H1 (cell line): ENCODE data around the gene CGN. TPM values are rescaled to one million over a fixed set of nuclear protein-coding genes. Genes with fewer than 3 reads are reported as not detected.

ENCODE experiments used
- CTCF ChIA-PET: fragments of 300-600 bp; sonication (Branson Sonifier 250); formaldehyde crosslinking; loops from one replicate; lab custom pipeline; 2021; ENCODE audit not compliant: partially characterized antibody; lab: Charles Lee
- POLR2A ChIA-PET: fragments of 300-600 bp; sonication (Branson Sonifier 250); formaldehyde crosslinking; loops from one replicate; lab custom pipeline; 2021; ENCODE audit warnings: inconsistent platforms; ENCODE audit not compliant: partially characterized antibody; lab: Charles Lee
- DNase-seq, 2 experiments: peaks; one replicate each; pipeline versions ENCODE4 v3.0.0 to v3.0.0-alpha.2; 2010 to 2022; ENCODE audit warnings: low spot score in 2 of 2, low read depth in 1 of 2, mixed read lengths in 1 of 2
- FAIRE-seq: peaks from 2 replicates; lab custom pipeline; 2011; peaks lifted over from hg19 to GRCh38; lab: Jason Lieb, UNC
- H2AFZ ChIP-seq: 2 replicates; pipeline ENCODE4 v1.8.1; 2012; ENCODE audit warnings: low read length, inconsistent platforms
- H2AK5ac ChIP-seq: 2 replicates; pipeline ENCODE4 v1.6.1; 2013; ENCODE audit warnings: low read depth, low read length
- H2BK120ac ChIP-seq: replicated peaks from 2 replicates; pipeline ENCODE3; 2013; ENCODE audit warnings: low read depth, low read length, inconsistent platforms
- H2BK12ac ChIP-seq: 2 replicates; pipeline ENCODE4 v1.6.1; 2013; ENCODE audit warnings: low read depth, low read length
- H2BK15ac ChIP-seq: 2 replicates; pipeline ENCODE4 v1.6.1; 2013; ENCODE audit warnings: low read length
- H2BK20ac ChIP-seq: 2 replicates; pipeline ENCODE4 v1.6.1; 2013; ENCODE audit warnings: low read length
- H2BK5ac ChIP-seq: 2 replicates; pipeline ENCODE4 v1.6.1; 2013; ENCODE audit warnings: low read depth, low read length
- H3K14ac ChIP-seq: 2 replicates; pipeline ENCODE4 v1.6.1; 2013; ENCODE audit warnings: inconsistent platforms; ENCODE audit not compliant: insufficient read length
- H3K18ac ChIP-seq: 2 replicates; pipeline ENCODE4 v1.6.1; 2013; ENCODE audit warnings: low read length; ENCODE audit errors: extremely low read depth
- H3K23ac ChIP-seq: 2 replicates; pipeline ENCODE4 v1.6.1; 2013; ENCODE audit warnings: inconsistent platforms; ENCODE audit not compliant: insufficient read length
- H3K23me2 ChIP-seq: 2 replicates; pipeline ENCODE4 v1.6.1; 2013; ENCODE audit warnings: low read depth, low read length
- H3K27ac ChIP-seq: 2 replicates; pipeline ENCODE4 v1.6.1; 2011; ENCODE audit warnings: low read depth, low read length, inconsistent platforms
- H3K27me3 ChIP-seq, 4 experiments: replicated peaks in 1 of 4; 1 replicate in 1 of 4; 2 replicates in 3 of 4; pipeline versions ENCODE4 v1.6.1 to v1.8.1; 2011 to 2013; ENCODE audit warnings: low read length in 3 of 4, mild to moderate bottlenecking in 3 of 4, inconsistent platforms in 2 of 4, mixed read lengths in 2 of 4, moderate library complexity in 1 of 4; ENCODE audit not compliant: control insufficient read depth in 3 of 4, insufficient read depth in 3 of 4; ENCODE audit errors: extremely low read depth in 1 of 4
- H3K36me3 ChIP-seq, 4 experiments: 2 replicates each; pipeline versions ENCODE4 v1.6.1 to v1.8.1; 2011 to 2013; ENCODE audit warnings: mild to moderate bottlenecking in 4 of 4, low read length in 3 of 4, moderate library complexity in 2 of 4, control low read depth in 1 of 4, inconsistent platforms in 1 of 4; ENCODE audit not compliant: insufficient read depth in 4 of 4, control insufficient read depth in 2 of 4
- H3K4ac ChIP-seq: replicated peaks from 2 replicates; pipeline ENCODE3; 2013; ENCODE audit warnings: low read length, low read depth, mixed read lengths, inconsistent platforms; ENCODE audit not compliant: insufficient read length
- H3K4me1 ChIP-seq, 4 experiments: replicated peaks in 1 of 4; 1 replicate in 1 of 4; 2 replicates in 3 of 4; pipeline versions ENCODE4 v1.6.1 to v1.8.1; 2011 to 2013; ENCODE audit warnings: low read length in 3 of 4, inconsistent platforms in 2 of 4, mixed read lengths in 1 of 4; ENCODE audit not compliant: insufficient read depth in 4 of 4, control insufficient read depth in 3 of 4
- H3K4me2 ChIP-seq, 2 experiments: 2 replicates each; pipeline versions ENCODE4 v1.6.1 to v1.8.1; 2011 to 2013; ENCODE audit warnings: low read depth in 2 of 2, low read length in 2 of 2, control low read depth in 1 of 2, inconsistent platforms in 1 of 2, mild to moderate bottlenecking in 1 of 2; ENCODE audit not compliant: insufficient read depth in 1 of 2
- H3K4me3 ChIP-seq, 4 experiments: fragments of 200-600, 300-600 bp in 1 of 4; sonication (generic), shearing (Covaris generic), sonication (Bioruptor Twin) in 1 of 4; 2 replicates each; pipeline versions ENCODE4 v1.5.1 to v1.8.1; 2011 to 2016; ENCODE audit warnings: low read length in 4 of 4, low read depth in 3 of 4, control low read depth in 2 of 4, inconsistent platforms in 2 of 4, mild to moderate bottlenecking in 2 of 4, mixed read lengths in 1 of 4, moderate library complexity in 1 of 4; ENCODE audit not compliant: insufficient read depth in 2 of 4; ENCODE audit errors: extremely low read depth in 1 of 4
- H3K56ac ChIP-seq: replicated peaks from 2 replicates; pipeline ENCODE3; 2013; ENCODE audit warnings: low read depth, mild to moderate bottlenecking, mixed read lengths, low read length, inconsistent platforms; ENCODE audit not compliant: insufficient read length
- H3K79me1 ChIP-seq: 2 replicates; pipeline ENCODE4 v1.6.1; 2013; ENCODE audit warnings: low read depth, low read length, control low read depth
- H3K79me2 ChIP-seq, 2 experiments: 2 replicates each; pipeline versions ENCODE4 v1.6.1 to v1.8.1; 2012 to 2013; ENCODE audit warnings: low read length in 2 of 2, mild to moderate bottlenecking in 2 of 2, inconsistent platforms in 1 of 2; ENCODE audit not compliant: insufficient read depth in 2 of 2, control insufficient read depth in 1 of 2
- H3K9ac ChIP-seq, 4 experiments: replicated peaks in 1 of 4; 1 replicate in 1 of 4; 2 replicates in 3 of 4; pipeline versions ENCODE4 v1.6.1 to v1.8.1; 2011 to 2013; ENCODE audit warnings: low read depth in 3 of 4, low read length in 3 of 4, control low read depth in 2 of 4, mild to moderate bottlenecking in 2 of 4, moderate library complexity in 2 of 4, inconsistent platforms in 1 of 4; ENCODE audit errors: extremely low read depth in 1 of 4
- H3K9me3 ChIP-seq, 2 experiments: 2 replicates each; pipeline versions ENCODE4 v1.6.1 to v1.8.1; 2012 to 2013; ENCODE audit warnings: mild to moderate bottlenecking in 2 of 2, moderate library complexity in 2 of 2, control low read depth in 1 of 2, inconsistent platforms in 1 of 2, low read depth in 1 of 2, low read length in 1 of 2, mixed read lengths in 1 of 2; ENCODE audit not compliant: insufficient read depth in 2 of 2
- H4K20me1 ChIP-seq, 2 experiments: replicated peaks in 1 of 2; 2 replicates each; pipeline versions ENCODE3 to v1.8.1; 2011 to 2013; ENCODE audit warnings: inconsistent platforms in 2 of 2, low read length in 2 of 2, mild to moderate bottlenecking in 1 of 2; ENCODE audit not compliant: insufficient read depth in 2 of 2, control insufficient read depth in 1 of 2
- H4K5ac ChIP-seq: 2 replicates; pipeline ENCODE4 v1.6.1; 2013; ENCODE audit warnings: low read length, low read depth, mixed read lengths, inconsistent platforms; ENCODE audit not compliant: insufficient read length
- H4K8ac ChIP-seq: 2 replicates; pipeline ENCODE4 v1.8.0; 2013; ENCODE audit warnings: mild to moderate bottlenecking, moderate library complexity, low read length, inconsistent platforms; ENCODE audit not compliant: insufficient read depth; ENCODE audit errors: extremely low read depth
- H4K91ac ChIP-seq: replicated peaks from 2 replicates; pipeline ENCODE3; 2013; ENCODE audit warnings: low read length, mixed read lengths, inconsistent platforms; ENCODE audit not compliant: insufficient read length
- CTBP2 ChIP-seq: IDR thresholded peaks from 2 replicates; pipeline ENCODE4 v1.7.0; 2011; ENCODE audit warnings: borderline replicate concordance, mild to moderate bottlenecking, moderate library complexity, mixed read lengths, low read length; ENCODE audit not compliant: insufficient read depth, insufficient read length
- EZH2 ChIP-seq: fragments of 200-600 bp; sonication (generic); IDR thresholded peaks from 2 replicates; pipeline ENCODE4 v1.7.1; 2012; ENCODE audit warnings: low read depth, mild to moderate bottlenecking, moderate library complexity, low read length, inconsistent platforms; ENCODE audit not compliant: severe bottlenecking
- GABPA ChIP-seq: IDR thresholded peaks from 2 replicates; pipeline ENCODE4 v1.6.1; 2011; ENCODE audit warnings: mild to moderate bottlenecking, low read length, moderate library complexity, borderline replicate concordance; ENCODE audit not compliant: insufficient read depth
- KDM1A ChIP-seq: fragments of 200-600, 300-600 bp; sonication (generic); IDR thresholded peaks from 2 replicates; pipeline ENCODE4 v1.7.1; 2016; ENCODE audit warnings: mild to moderate bottlenecking, low read length, borderline replicate concordance
- KDM4A ChIP-seq: IDR thresholded peaks from one replicate; pipeline ENCODE4 v1.7.1; 2012; ENCODE audit warnings: low read depth, mild to moderate bottlenecking, moderate library complexity, low read length, inconsistent platforms; ENCODE audit not compliant: severe bottlenecking
- NRF1 ChIP-seq: IDR thresholded peaks from 2 replicates; pipeline ENCODE4 v1.6.1; 2011; ENCODE audit warnings: mild to moderate bottlenecking, low read depth, low read length, improper control_type of control experiment
- PHF8 ChIP-seq: fragments of 200-600 bp; sonication (generic); conservative IDR thresholded peaks from 2 replicates; pipeline ENCODE4 v1.7.1; 2012; ENCODE audit warnings: low read depth, mild to moderate bottlenecking, inconsistent platforms, low read length, moderate library complexity
- POU5F1 ChIP-seq: IDR thresholded peaks from 2 replicates; pipeline ENCODE4 v1.6.1; 2011; ENCODE audit warnings: low read depth, mild to moderate bottlenecking, low read length, moderate library complexity
- TCF12 ChIP-seq: IDR thresholded peaks from 2 replicates; pipeline ENCODE4 v1.6.1; 2011; ENCODE audit warnings: low read depth, mild to moderate bottlenecking, low read length
- USF2 ChIP-seq: IDR thresholded peaks from 2 replicates; pipeline ENCODE4 v1.6.1; 2011; ENCODE audit warnings: low read length, improper control_type of control experiment
- WGBS, 2 experiments: shearing (Covaris generic) in 1 of 2; methylation state at CpG; one replicate each; pipeline versions ENCODE4 v1.1.6 to v1.1.7; 2013 to 2015; ENCODE audit warnings: low lambda C conversion rate in 2 of 2, mixed read lengths in 2 of 2, inconsistent platforms in 1 of 2, low coverage in 1 of 2, missing lambda C conversion rate in 1 of 2; ENCODE audit not compliant: insufficient replicate concordance in 2 of 2, insufficient coverage in 1 of 2, insufficient read length in 1 of 2; ENCODE audit errors: extremely low coverage in 1 of 2, missing lambda C conversion rate in 1 of 2; 5-methylcytosine and 5-hydroxymethylcytosine counted together
- polyA plus RNA-seq, 7 experiments: library from polyadenylated mRNA; depleted of rRNA in 3 of 7; stranded (reverse) in 5 of 7; unstranded in 2 of 7; fragments of >200 nt in 5 of 7; fragments of 200-250 nt in 2 of 7; gene quantifications; 1 replicate in 5 of 7; 2 replicates in 1 of 7; 4 replicates in 1 of 7; pipeline versions ENCODE4 v1.2.1 to v1.2.3, GENCODE V29; 2011 to 2013; ENCODE audit warnings: missing spikeins in 2 of 7, mixed read lengths in 2 of 7
- total RNA-seq: library from RNA; stranded (reverse); fragmentation: NEBNext Ultra II Directional; extraction: Animal tissue kit (Norgen Biotek cat#: 25700); gene quantifications from 2 replicates; pipeline ENCODE4 v1.2.1, GENCODE V29; 2021

Gene CGN
- total and polyA plus RNA-seq, 2 of the 8 experiments (the other 6 are each of a cell fraction or from before 2014, with no cell fraction given) = 15.9 to 52.7 TPM

- Histone ChIP-seq H3K4ac (no peak overlapping the region), H3K9me3 (no peaks in the 10 kb centered on the region), H3K14ac (no peak overlapping the region), H2BK120ac (no peak overlapping the region), H3K36me3 (no peaks in the 10 kb centered on the region), H3K79me2 (no peaks in the 10 kb centered on the region), H3K9ac (no peak overlapping the region), H2BK15ac (no peak overlapping the region), H2BK5ac (no peak overlapping the region), H3K27me3 (no peaks in the 10 kb centered on the region), H4K5ac (no peak overlapping the region), H3K23me2 (no peaks in the 10 kb centered on the region), H2BK20ac (no peak overlapping the region), H3K79me1 (no peaks in the 10 kb centered on the region), H2AK5ac (no peak overlapping the region), H3K56ac (no peak overlapping the region), H3K4me2 (no peak overlapping the region), H2AFZ (no peak overlapping the region), H4K8ac (no peak overlapping the region), H2BK12ac (no peak overlapping the region), H3K18ac (no peak overlapping the region), H3K27ac (no peak overlapping the region), H4K91ac (no peak overlapping the region), H3K23ac (no peak overlapping the region), H4K20me1 (no peaks in the 10 kb centered on the region), H3K4me3 (no peak overlapping the region), H3K4me1 (no peaks in the 10 kb centered on the region)
- DNase-seq = no peak
- TF ChIP-seq PHF8 (no peak), POU5F1 (no peak), EZH2 (no peak), GABPA (no peak), TCF12 (no peak), CTBP2 (no peak), USF2 (no peak), KDM4A (no peak), NRF1 (no peak), KDM1A (no peak)
- ChIA-PET CTCF (interaction anchor here (0.6 to 1.9 kb wide), 4 partner anchors 8 to 15 kb away, joined by 3 to 9 read pairs (median 4); no protein-coding TSS in a partner anchor), POLR2A (interaction anchor here (1.0 to 1.6 kb wide), 3 partner anchors 13 to 48 kb away, joined by 3 to 5 read pairs (median 4); no protein-coding TSS in a partner anchor)
- no peak for FAIRE-seq
- WGBS, 2 experiments = 91 to 100% methylated on average over 1 to 3 of the region's 3 CpGs
These were observed 18.1 kb upstream of the CGN start for GRCh38 chr1:151493042-151493441.
